ENCODE measurements around the gene KLF12.
A peak's percentile ranks its signal among the peaks of the same experiment; 100 is the strongest.

Gene KLF12

GRCh38 chr13:74128156-74128767 lies 5.9 kb downstream of the KLF12 start:
- TF ChIP-seq MAX (IDR thresholded peaks at IDR 0.05) (no peak), ZBTB7A (IDR thresholded peaks at IDR 0.05; ENCODE audit: low read depth) (no peak), REST (IDR thresholded peaks at IDR 0.05; ENCODE audit: low read depth) (no peak), EGR1 (IDR thresholded peaks at IDR 0.05) (peak; percentile 89), RAD21 (IDR thresholded peaks at IDR 0.05; ENCODE audit: low read depth) (no peak), NFIC (IDR thresholded peaks at IDR 0.05) (no peak), EP300 (IDR thresholded peaks at IDR 0.05; ENCODE audit: borderline replicate concordance) (0 out of 2 replicates have a peak, but pooled peaks have one; percentile 42), TEAD4 (IDR thresholded peaks at IDR 0.05) (peak; percentile 13; the same call in 1 of the 2 replicates), USF1 (IDR thresholded peaks at IDR 0.05) (no peak), FOXM1 (IDR thresholded peaks at IDR 0.05; ENCODE audit: borderline replicate concordance, low read depth) (no peak), TAF1 (IDR thresholded peaks at IDR 0.05; ENCODE audit: low read depth) (no peak), TCF12 (IDR thresholded peaks at IDR 0.05; ENCODE audit: low read depth) (no peak), CREB1 (IDR thresholded peaks at IDR 0.05; ENCODE audit: low read depth) (no peak)

- TF ChIP-seq EP300 (IDR thresholded peaks at IDR 0.05; ENCODE audit: borderline replicate concordance): no peak
- no peak for TF ChIP-seq MAX (IDR thresholded peaks at IDR 0.05)
- TF ChIP-seq FOXM1 (IDR thresholded peaks at IDR 0.05; ENCODE audit: borderline replicate concordance, low read depth): no peak
- no peak for TF ChIP-seq NFIC (IDR thresholded peaks at IDR 0.05)
- no peak for TF ChIP-seq CEBPB (IDR thresholded peaks at IDR 0.05)
- no peak for TF ChIP-seq USF1 (IDR thresholded peaks at IDR 0.05)
- no peak for TF ChIP-seq EGR1 (IDR thresholded peaks at IDR 0.05)
- TF ChIP-seq TAF1 (IDR thresholded peaks at IDR 0.05; ENCODE audit: low read depth): no peak
- no peak for TF ChIP-seq REST (IDR thresholded peaks at IDR 0.05; ENCODE audit: low read depth)
- no peak for TF ChIP-seq CREB1 (IDR thresholded peaks at IDR 0.05; ENCODE audit: low read depth)
- TF ChIP-seq TEAD4 (IDR thresholded peaks at IDR 0.05): no peak
- TF ChIP-seq RAD21 (IDR thresholded peaks at IDR 0.05; ENCODE audit: low read depth): no peak
- no peak for TF ChIP-seq YY1 (IDR thresholded peaks at IDR 0.05; ENCODE audit: low read depth)
- TF ChIP-seq ZBTB7A (IDR thresholded peaks at IDR 0.05; ENCODE audit: low read depth): no peak
- TF ChIP-seq TCF12 (IDR thresholded peaks at IDR 0.05; ENCODE audit: low read depth): no peak
These were observed 15.9 kb downstream of the KLF12 start for GRCh38 chr13:74118328-74118727.

- no peak for TF ChIP-seq CEBPB (IDR thresholded peaks at IDR 0.05)
- TF ChIP-seq YY1 (IDR thresholded peaks at IDR 0.05; ENCODE audit: low read depth): no peak
- TF ChIP-seq TCF12 (IDR thresholded peaks at IDR 0.05; ENCODE audit: low read depth): no peak
- no peak for TF ChIP-seq ZBTB7A (IDR thresholded peaks at IDR 0.05; ENCODE audit: low read depth)
- TF ChIP-seq RAD21 (IDR thresholded peaks at IDR 0.05; ENCODE audit: low read depth): no peak
- TF ChIP-seq EP300 (IDR thresholded peaks at IDR 0.05; ENCODE audit: borderline replicate concordance): no peak
- no peak for TF ChIP-seq EGR1 (IDR thresholded peaks at IDR 0.05)
- TF ChIP-seq TAF1 (IDR thresholded peaks at IDR 0.05; ENCODE audit: low read depth): no peak
- TF ChIP-seq NFIC (IDR thresholded peaks at IDR 0.05): no peak
- TF ChIP-seq FOXM1 (IDR thresholded peaks at IDR 0.05; ENCODE audit: borderline replicate concordance, low read depth): no peak
These were observed 16.9 kb downstream of the KLF12 start for GRCh38 chr13:74117207-74117705.

- TF ChIP-seq TAF1 (IDR thresholded peaks at IDR 0.05; ENCODE audit: low read depth): no peak
- TF ChIP-seq RAD21 (IDR thresholded peaks at IDR 0.05; ENCODE audit: low read depth): no peak
- no peak for TF ChIP-seq USF1 (IDR thresholded peaks at IDR 0.05)
- no peak for TF ChIP-seq EGR1 (IDR thresholded peaks at IDR 0.05)
- TF ChIP-seq ZBTB7A (IDR thresholded peaks at IDR 0.05; ENCODE audit: low read depth): no peak
- TF ChIP-seq REST (IDR thresholded peaks at IDR 0.05; ENCODE audit: low read depth): no peak
- TF ChIP-seq CEBPB (IDR thresholded peaks at IDR 0.05): no peak
- no peak for TF ChIP-seq YY1 (IDR thresholded peaks at IDR 0.05; ENCODE audit: low read depth)
- no peak for TF ChIP-seq CREB1 (IDR thresholded peaks at IDR 0.05; ENCODE audit: low read depth)
- no peak for TF ChIP-seq FOXM1 (IDR thresholded peaks at IDR 0.05; ENCODE audit: borderline replicate concordance, low read depth)
- TF ChIP-seq EP300 (IDR thresholded peaks at IDR 0.05; ENCODE audit: borderline replicate concordance): no peak
- TF ChIP-seq NFIC (IDR thresholded peaks at IDR 0.05): no peak
- TF ChIP-seq TCF12 (IDR thresholded peaks at IDR 0.05; ENCODE audit: low read depth): no peak
- TF ChIP-seq MAX (IDR thresholded peaks at IDR 0.05): no peak
- no peak for TF ChIP-seq TEAD4 (IDR thresholded peaks at IDR 0.05)
These were observed 19.1 kb downstream of the KLF12 start for GRCh38 chr13:74115133-74115532.
